GM12878 (cell line): Measurements from ENCODE around the gene ZDHHC11B.

ENCODE experiments used
- CHD4 ChIP-seq: fragments of 200-600 bp; sonication (generic); IDR thresholded peaks from 2 replicates; pipeline ENCODE4 v1.6.1; 2016; ENCODE audit warnings: mild to moderate bottlenecking
- EZH2 ChIP-seq: IDR thresholded peaks from 2 replicates; pipeline ENCODE4 v1.6.1; 2012; ENCODE audit warnings: low read depth, mild to moderate bottlenecking, control low read depth, inconsistent platforms, low read length, borderline replicate concordance; ENCODE audit not compliant: control insufficient read depth
- POLR2AphosphoS5 ChIP-seq: IDR thresholded peaks from 2 replicates; pipeline ENCODE4 v1.6.1; 2011; ENCODE audit warnings: mild to moderate bottlenecking, low read length, inconsistent platforms
- TF ChIP-seq, protein P1 (sequence below): fragments of 450-650 bp; formaldehyde crosslinking; IDR thresholded peaks from 2 replicates; pipeline ENCODE4 v1.4.0; 2020; ENCODE audit warnings: mild to moderate bottlenecking, moderate library complexity
- TF ChIP-seq, protein P2 (sequence below): IDR thresholded peaks from 2 replicates; pipeline ENCODE4 v1.6.1; 2012; ENCODE audit warnings: low read depth, low read length, improper control_type of control experiment

DNA sequence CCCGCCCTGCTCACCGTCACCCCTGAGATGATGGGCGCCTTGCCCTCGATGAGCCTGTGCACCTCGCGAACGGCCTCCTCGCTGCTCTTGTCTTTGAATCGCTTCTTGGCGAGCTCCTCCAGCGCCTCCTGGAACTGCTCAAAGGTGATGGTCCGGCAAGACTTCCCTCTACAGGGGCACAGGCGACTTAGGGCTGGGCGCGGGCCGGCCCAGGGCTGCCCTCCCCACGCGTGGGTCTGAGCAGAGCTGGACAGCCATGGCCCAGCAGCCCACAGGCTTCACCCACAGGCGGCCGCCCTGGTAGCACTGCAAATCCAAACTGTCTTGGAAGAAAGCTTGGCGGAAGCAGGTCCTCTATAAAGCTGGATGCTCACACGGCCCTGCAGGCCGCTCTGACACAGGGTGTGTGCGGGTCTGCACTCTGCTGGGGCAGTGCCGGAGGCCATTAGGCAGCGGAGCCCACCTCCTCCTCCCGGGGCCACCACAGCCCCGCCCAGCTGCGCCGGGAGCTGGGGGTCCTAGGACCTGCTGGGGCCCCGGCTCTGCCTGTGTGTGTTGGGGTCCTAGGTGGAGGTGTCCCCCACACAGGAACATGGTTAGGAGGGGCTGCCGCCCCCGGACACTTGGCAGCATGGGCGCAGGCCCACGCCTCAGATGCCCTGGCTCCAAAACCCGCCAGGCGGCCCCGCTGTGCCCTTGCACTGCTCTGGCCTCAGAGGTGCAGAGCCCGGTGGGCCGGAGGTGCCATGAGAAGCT, 118.4 kb downstream of the ZDHHC11B start:
- TF ChIP-seq EZH2 = no peak
- TF ChIP-seq POLR2AphosphoS5 = no peak
- TF ChIP-seq, protein P1, sequence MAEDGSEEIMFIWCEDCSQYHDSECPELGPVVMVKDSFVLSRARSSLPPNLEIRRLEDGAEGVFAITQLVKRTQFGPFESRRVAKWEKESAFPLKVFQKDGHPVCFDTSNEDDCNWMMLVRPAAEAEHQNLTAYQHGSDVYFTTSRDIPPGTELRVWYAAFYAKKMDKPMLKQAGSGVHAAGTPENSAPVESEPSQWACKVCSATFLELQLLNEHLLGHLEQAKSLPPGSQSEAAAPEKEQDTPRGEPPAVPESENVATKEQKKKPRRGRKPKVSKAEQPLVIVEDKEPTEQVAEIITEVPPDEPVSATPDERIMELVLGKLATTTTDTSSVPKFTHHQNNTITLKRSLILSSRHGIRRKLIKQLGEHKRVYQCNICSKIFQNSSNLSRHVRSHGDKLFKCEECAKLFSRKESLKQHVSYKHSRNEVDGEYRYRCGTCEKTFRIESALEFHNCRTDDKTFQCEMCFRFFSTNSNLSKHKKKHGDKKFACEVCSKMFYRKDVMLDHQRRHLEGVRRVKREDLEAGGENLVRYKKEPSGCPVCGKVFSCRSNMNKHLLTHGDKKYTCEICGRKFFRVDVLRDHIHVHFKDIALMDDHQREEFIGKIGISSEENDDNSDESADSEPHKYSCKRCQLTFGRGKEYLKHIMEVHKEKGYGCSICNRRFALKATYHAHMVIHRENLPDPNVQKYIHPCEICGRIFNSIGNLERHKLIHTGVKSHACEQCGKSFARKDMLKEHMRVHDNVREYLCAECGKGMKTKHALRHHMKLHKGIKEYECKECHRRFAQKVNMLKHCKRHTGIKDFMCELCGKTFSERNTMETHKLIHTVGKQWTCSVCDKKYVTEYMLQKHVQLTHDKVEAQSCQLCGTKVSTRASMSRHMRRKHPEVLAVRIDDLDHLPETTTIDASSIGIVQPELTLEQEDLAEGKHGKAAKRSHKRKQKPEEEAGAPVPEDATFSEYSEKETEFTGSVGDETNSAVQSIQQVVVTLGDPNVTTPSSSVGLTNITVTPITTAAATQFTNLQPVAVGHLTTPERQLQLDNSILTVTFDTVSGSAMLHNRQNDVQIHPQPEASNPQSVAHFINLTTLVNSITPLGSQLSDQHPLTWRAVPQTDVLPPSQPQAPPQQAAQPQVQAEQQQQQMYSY = no peak
- no peak for TF ChIP-seq CHD4
- TF ChIP-seq, protein P2, sequence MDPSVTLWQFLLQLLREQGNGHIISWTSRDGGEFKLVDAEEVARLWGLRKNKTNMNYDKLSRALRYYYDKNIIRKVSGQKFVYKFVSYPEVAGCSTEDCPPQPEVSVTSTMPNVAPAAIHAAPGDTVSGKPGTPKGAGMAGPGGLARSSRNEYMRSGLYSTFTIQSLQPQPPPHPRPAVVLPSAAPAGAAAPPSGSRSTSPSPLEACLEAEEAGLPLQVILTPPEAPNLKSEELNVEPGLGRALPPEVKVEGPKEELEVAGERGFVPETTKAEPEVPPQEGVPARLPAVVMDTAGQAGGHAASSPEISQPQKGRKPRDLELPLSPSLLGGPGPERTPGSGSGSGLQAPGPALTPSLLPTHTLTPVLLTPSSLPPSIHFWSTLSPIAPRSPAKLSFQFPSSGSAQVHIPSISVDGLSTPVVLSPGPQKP = no peak
